HCT116 (cell line): ENCODE results near the gene ZC3H13.

Experiments
- CEBPB ChIP-seq: IDR thresholded peaks from 2 replicates; pipeline ENCODE4 v1.6.1; 2012; ENCODE audit warnings: low read depth
- EZH2phosphoT487 ChIP-seq: fragments of 200-600 bp; IDR thresholded peaks from 2 replicates; pipeline ENCODE4 v1.6.1; 2018; ENCODE audit warnings: antibody characterized with exemption, borderline replicate concordance
- POLR2A ChIP-seq: IDR thresholded peaks from 2 replicates; pipeline ENCODE4 v1.7.0; 2011; ENCODE audit warnings: borderline replicate concordance; ENCODE audit not compliant: insufficient read depth, insufficient read length; ENCODE audit errors: extremely low read depth
- RAD21 ChIP-seq: IDR thresholded peaks from 2 replicates; pipeline ENCODE4 v1.6.1; 2012; ENCODE audit warnings: low read depth, mild to moderate bottlenecking
- SP1 ChIP-seq: IDR thresholded peaks from 2 replicates; pipeline ENCODE4 v1.6.1; 2012; ENCODE audit warnings: low read depth
- SRF ChIP-seq: IDR thresholded peaks from 2 replicates; pipeline ENCODE4 v1.6.1; 2012; ENCODE audit warnings: low read depth
- ZFX ChIP-seq: fragments of 450-650 bp; IDR thresholded peaks from 2 replicates; pipeline ENCODE4 v1.6.1; 2017
- TF ChIP-seq, protein P1 (sequence below), 3 experiments: fragments of 200-600 bp in 1 of 3; sonication (generic) in 1 of 3; IDR thresholded peaks in 2 of 3; conservative IDR thresholded peaks in 1 of 3; 2 replicates each; pipeline ENCODE4 v1.5.1; 2012 to 2017; ENCODE audit warnings: low read depth in 2 of 3, low read length in 2 of 3, antibody characterized with exemption in 1 of 3, borderline replicate concordance in 1 of 3, control low read depth in 1 of 3, mild to moderate bottlenecking in 1 of 3, mixed read lengths in 1 of 3, mixed run types in 1 of 3, moderate library complexity in 1 of 3; ENCODE audit not compliant: insufficient read depth in 1 of 3

DNA sequence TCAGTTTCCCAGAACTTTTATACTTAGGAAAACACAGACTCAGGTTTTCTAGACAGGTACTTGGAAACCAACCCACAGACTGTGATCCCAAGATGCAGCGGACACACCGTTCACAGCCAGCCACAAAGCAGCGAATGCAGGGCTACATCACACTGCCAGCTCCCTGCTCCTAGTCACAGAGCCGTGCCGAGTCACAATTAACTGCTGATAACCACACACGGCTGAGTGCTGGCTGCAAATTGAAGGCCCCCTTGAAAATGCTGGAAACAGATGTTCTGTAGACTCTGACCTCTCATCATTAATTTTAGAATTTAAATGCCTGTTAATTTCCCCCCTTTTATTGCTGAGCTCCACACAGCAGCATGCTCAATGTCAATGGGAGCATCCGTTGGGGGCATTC, 122.4 kb downstream of the ZC3H13 start:
- TF ChIP-seq, protein P1, sequence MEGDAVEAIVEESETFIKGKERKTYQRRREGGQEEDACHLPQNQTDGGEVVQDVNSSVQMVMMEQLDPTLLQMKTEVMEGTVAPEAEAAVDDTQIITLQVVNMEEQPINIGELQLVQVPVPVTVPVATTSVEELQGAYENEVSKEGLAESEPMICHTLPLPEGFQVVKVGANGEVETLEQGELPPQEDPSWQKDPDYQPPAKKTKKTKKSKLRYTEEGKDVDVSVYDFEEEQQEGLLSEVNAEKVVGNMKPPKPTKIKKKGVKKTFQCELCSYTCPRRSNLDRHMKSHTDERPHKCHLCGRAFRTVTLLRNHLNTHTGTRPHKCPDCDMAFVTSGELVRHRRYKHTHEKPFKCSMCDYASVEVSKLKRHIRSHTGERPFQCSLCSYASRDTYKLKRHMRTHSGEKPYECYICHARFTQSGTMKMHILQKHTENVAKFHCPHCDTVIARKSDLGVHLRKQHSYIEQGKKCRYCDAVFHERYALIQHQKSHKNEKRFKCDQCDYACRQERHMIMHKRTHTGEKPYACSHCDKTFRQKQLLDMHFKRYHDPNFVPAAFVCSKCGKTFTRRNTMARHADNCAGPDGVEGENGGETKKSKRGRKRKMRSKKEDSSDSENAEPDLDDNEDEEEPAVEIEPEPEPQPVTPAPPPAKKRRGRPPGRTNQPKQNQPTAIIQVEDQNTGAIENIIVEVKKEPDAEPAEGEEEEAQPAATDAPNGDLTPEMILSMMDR (IDR thresholded peaks at IDR 0.05 in 2 of 3, conservative IDR thresholded peaks at IDR 0.05 in 1 of 3; ENCODE audit: borderline replicate concordance in 1 of 3, insufficient read depth in 1 of 3, low read depth in 2 of 3, low read length in 2 of 3), result no peak
- no peak for TF ChIP-seq SP1
- no peak for TF ChIP-seq CEBPB
- no peak for TF ChIP-seq EZH2phosphoT487
- no peak for TF ChIP-seq SRF
- no peak for TF ChIP-seq RAD21
- TF ChIP-seq POLR2A, result no peak
- no peak for TF ChIP-seq ZFX
